HTERT RPE-1 (cell line): ENCODE measurements around the gene WNT4.

Experiments used
- in situ Hi-C: fragments of 300-500 bp; cut with MboI; formaldehyde crosslinking; loops from 4 replicates; pipeline ENCODE4 v1.14.3; 2020; ENCODE audit warnings: low sequenced_read_pairs

WNT4 gene

DNA sequence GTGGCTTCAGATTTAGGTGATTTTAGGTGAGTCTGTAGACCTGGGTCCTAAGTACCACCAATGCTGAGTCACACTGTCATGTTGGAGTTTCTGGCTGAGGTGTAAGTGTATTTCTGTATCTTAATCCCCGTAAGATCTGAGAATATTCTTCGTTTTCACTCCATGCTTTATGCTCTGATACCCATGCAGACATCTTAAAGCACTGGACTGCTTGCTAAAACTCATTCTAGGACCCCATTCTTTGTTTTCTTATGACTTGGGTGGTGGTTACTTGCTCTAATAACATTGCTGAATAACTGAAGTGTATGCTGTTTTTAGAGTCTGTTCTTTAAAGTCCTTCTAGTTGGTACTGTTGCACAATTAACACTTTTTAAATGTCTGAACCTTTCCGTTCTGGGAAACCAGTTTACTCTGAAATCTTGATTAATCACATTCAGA is 53.7 kb downstream of the WNT4 start:
- in situ Hi-C loops = no loop called here

DNA sequence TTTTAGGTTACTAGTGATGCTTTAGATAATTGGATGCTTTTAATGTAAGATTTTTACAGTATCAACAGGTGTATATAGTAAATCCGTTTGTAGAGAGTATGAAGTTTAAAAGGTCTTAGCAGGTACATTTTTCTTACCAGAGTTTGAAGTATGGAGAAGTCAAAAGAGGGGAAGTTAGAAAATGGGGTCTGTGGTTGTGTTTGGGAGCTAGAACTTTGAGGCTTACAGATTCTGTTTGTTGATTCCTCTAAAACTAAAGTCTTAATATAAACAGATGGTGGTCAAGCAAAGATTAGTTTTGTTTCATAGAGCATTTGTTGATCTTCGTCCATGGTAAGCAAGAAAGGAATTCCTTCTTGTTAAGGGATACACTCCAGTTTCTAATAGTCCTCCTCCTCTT is 54.6 kb downstream of the WNT4 start:
- in situ Hi-C loops = no loop called here

DNA sequence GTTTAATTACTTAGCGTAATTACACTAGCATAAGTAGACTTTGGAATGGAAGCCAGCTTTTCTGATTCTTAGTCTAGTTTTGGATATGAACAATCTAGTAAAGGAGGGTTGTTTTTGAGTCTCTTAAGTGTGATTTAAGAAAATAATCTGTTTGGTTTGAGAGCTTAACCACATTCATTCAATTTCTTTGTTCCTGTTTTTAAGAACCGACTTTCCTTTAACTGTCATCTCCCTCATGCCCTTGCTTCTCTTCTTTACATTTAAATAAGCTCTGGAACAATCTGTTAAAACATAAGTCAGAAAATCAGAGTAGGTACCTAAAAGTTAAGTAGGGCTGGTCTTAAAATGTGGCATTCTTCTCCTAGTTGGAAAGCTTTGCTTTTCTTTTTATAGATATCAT is 62.7 kb downstream of the WNT4 start:
- in situ Hi-C loops = no loop called here

DNA sequence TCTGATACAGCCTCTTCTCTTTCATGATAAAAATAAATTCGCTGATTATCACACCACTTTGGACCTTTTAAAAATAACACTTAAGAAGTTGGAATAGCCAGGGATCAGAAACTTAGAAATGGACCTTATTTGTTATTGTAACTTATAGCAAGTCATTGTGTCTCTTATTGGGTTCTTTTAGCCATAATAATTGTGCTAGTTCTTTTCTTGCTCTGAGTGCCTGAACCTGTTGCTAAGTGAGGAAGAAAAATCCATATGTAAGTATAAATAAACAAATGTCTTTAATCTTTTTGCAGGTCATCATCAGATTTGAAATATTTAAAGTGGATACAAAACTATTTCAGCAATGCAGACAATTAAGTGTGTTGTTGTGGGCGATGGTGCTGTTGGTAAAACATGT is 64.8 kb downstream of the WNT4 start:
- in situ Hi-C loops = no loop called here

DNA sequence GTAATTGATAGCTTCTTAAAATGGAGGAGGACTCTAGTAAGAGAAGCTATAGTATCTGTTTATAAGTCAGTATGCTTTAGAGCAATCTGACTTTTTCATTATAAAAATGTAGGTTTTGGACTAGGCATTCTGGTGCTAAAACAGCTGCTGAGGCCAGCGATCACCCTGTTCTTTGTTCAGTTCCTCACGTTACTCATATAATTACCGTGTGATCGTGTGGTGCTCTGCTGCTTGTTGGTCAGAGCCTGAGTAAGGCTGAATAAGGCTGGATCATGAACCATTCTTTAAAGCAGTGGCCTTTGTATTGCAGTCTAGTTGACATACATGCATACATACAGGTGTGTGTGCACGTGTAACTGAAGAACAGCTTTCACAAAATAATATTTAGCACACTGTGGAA is 65.2 kb downstream of the WNT4 start:
- in situ Hi-C loops = no loop called here

DNA sequence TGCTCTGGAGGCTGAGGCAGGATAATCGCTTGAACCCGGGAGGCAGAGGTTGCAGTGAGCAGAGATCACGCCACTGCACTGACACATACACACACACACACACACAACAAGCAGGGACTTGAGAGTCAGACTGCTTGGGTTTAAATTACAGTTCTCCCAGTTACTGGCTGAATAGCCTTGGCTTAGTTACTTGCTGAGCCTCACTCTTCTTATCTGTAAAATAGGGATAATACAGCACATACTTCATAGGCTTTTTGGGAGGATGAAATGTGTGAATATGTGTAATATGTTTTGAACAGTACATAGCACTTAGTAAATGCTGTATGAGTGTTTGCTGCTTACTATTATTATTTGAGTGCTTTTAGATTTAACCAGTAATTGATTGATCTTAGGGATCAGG is 66.6 kb downstream of the WNT4 start:
- in situ Hi-C loops = no loop called here

DNA sequence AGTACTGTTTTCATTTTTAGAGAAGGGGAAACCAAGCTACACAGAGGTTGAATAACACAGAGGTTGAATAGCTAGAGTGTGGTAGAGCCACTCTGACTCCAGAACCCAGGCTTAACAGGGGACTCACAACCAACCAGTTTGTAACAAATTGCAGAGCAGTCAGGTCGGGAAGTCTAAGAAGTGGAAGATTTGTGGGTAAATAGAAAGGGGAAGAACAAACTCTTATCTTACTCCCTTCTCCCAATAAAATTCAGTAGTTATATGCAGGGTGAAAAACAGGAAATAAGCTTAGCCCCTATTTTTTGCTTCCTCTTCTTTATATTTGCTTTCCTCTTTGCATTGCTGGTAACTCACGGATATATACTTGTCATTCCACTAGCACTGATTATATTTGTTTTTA is 67.2 kb downstream of the WNT4 start:
- in situ Hi-C loops = no loop called here

DNA sequence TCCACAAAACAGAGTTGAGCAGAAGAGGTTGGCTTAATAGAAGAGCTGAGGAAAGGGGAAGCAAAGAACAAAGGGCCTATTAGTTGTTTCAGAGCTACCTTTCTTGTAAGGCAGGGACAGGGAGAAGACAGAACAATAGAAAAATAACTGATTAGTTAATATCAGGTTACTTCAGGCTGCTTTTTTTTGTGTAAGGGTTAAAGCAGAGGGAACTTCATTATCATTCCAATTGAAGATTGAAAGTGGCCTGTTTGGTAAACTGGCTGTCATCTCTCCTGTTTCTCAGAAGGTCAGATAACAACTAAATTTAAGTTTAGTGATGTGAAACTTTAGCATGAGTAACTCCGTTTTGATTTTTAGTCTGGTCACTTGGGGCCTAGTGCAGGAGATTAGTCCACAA is 68.1 kb downstream of the WNT4 start:
- in situ Hi-C loops = no loop called here

DNA sequence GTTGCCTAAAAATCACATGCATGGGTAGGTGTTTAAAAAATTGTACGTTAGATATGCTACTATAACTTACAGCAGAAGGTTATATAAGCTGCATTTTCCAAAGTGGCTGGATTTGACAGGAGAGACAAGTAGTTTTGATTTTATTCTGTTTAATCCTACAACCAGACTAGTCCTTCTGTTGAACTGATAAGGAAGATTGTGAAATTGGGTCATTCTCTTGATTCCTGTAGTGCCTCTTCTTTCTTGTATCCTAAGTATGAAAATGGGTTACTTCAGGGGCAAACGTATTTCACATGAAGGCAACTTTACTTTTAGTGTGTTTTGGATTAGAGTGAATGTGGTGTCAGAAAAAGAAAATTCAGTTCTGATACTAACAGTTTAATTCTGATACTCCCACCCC is 71.4 kb downstream of the WNT4 start:
- in situ Hi-C loops = no loop called here
